NCI-H1436 (cell line): Measurements from ENCODE around the gene MPV17L.
"Not testable (repeated sequence)": the region's sequence is repeated elsewhere in the genome, so short reads cannot be mapped to it uniquely, and the experiment has no call there.

ENCODE experiments used
- DNase-seq: peaks from one replicate; lab custom pipeline; 2025; lab: John Stamatoyannopoulos, UW

MPV17L gene

DNA sequence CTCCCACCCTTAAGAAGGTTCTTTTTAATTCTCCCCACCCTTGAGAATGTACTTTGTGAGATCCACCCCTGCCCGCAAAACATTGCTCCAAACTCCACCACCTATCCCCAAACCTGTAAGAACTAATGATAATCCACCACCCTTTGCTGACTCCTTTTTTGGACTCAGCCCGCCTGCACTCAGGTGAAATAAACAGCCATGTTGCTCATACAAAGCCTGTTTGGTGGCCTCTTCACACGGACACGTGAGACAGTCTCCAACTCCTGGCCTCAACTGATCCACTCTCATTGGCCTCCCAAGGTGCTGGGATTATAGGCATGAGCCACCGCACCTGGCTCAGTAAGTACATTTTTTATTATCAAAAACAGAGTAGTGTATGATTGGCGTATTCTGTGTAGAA, 13.9 kb downstream of the MPV17L start:
- not testable (repeated sequence) for DNase-seq

DNA sequence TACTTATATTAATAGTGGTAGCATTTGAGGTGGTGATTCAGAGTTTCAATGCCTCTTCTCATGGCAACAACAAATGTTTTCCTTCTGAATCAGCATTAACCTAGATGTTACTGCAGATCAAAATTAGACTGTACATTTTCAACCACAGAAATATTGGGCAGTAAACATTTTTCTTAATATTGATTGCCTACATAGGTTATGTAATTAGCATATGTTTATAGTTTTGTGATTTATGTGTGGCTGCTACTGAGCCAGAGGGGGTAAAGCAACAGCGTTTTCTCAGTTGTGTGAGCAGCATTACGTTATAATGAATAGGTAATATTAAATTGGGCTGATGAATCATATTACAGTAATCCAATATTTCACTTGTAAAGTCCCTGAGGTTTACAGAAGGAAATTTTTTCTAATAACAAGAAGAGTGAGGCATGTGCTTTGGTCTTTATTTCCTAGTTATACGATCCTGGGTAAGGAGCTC, 20.0 kb downstream of the MPV17L start:
- no peak for DNase-seq

DNA sequence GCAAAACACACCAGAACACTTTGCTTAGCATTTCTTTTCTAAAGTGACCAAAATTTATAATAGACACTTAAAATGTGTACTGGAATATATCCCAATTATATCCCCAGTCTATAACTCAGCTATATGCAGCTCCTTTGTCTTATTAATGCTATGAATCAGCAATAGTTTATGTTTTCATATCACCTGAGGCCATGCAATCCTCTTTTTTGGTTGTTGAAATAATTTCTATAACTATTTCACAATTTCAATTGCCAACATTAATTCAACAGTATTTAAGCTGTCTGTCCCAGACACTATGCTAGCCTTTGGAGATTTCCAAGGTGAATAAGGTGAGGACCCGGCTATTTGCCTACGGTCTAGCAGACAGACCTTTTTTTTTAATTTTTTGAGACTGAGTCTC, 21.6 kb downstream of the MPV17L start:
- DNase-seq: no peak

GRCh38 chr16:15418206-15418605, 22.7 kb downstream of the MPV17L start:
- no peak for DNase-seq

- not testable (repeated sequence) for DNase-seq
Observed at GRCh38 chr16:15421696-15422095, 26.1 kb downstream of the MPV17L start.

DNA sequence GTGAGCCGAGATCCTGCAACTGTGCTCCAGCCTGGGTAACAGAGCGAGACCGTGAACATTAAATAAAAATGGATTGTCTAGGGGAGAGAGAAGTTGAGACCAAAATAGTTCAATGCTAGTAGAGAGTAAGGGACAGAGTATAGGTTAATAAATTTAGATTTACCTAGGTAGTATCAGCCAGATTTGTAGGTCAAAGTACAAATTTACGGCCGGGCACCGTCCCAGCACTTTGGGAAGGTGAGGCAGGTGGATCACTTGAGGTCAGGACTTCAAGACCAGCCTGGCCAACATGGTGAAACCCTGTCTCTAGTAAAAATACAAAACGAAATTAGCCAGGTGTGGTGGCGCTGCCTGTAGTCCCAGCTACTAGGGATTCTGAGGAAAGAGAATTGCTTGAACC, 26.7 kb downstream of the MPV17L start:
- no peak for DNase-seq

DNA sequence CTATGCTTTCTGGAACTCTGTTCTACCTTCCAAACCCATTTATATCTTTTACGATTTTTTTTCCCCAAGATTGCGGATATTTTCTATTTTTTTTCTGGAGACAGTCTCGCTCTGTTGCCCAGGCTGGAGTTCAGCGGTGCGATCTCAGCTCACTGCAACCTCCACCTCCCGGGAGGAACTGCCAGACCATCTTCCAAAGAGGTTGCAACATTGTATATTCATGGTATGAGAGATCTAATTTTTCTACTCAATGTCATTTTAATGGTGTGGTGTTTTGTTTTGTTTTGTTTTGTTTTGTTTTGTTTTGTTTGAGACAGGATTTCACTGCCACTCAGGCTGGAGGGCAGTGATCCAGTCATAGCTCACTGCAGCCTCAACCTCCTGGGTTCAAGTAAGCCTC, 30.3 kb downstream of the MPV17L start:
- no peak for DNase-seq

GRCh38 chr16:15426796-15427195, 31.2 kb downstream of the MPV17L start:
- no peak for DNase-seq

DNA sequence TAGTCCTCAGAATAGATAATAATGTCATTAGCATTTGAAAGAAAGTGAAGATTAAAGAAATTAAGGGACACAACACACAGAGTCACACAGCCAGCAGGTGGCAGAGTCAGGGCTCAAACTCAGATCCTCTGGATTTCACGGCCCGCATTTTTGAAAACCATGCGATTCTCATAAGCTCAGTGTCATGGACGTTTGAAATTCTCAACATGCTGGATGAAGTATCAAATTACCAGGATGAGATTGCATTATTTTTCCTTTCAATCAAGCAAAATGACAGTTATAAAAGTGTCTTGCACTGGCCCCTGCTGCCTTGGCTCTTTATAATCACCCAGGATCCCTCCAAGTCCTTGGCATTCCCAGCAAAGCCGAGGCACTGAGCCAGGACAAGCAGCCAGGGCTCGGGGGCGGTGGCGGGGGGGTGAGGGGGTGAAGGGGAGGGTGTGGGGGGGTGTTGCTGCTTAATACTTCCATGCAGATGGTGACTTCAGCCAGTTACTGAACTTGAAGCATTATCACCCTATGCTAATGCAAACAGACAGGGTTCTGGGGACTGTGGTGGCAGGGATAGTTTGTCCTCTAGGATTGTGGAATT, 32.2 kb downstream of the MPV17L start:
- DNase-seq: peak; percentile 9

DNA sequence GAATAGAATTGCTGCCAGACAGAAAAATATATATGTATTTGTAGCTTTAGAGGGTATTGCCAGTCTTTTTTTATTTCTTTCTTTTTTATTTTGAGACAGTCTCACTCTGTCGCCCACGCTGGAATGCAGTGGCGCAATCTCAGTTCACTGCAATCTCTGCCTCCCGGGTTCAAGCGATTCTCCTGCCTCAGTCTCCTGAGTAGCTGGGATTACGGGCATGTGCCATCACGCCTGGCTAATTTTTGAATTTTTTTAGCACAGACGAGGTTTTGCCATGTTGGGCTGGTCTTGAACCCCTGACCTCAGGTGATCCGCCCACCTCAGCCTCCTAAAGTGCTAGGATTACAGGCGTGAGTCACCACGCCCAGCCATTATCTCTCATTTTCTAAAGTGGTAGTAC, 35.3 kb downstream of the MPV17L start:
- not testable (repeated sequence) for DNase-seq

- DNase-seq: no peak
Observed at GRCh38 chr16:15434079-15434424, 38.5 kb downstream of the MPV17L start.

DNA sequence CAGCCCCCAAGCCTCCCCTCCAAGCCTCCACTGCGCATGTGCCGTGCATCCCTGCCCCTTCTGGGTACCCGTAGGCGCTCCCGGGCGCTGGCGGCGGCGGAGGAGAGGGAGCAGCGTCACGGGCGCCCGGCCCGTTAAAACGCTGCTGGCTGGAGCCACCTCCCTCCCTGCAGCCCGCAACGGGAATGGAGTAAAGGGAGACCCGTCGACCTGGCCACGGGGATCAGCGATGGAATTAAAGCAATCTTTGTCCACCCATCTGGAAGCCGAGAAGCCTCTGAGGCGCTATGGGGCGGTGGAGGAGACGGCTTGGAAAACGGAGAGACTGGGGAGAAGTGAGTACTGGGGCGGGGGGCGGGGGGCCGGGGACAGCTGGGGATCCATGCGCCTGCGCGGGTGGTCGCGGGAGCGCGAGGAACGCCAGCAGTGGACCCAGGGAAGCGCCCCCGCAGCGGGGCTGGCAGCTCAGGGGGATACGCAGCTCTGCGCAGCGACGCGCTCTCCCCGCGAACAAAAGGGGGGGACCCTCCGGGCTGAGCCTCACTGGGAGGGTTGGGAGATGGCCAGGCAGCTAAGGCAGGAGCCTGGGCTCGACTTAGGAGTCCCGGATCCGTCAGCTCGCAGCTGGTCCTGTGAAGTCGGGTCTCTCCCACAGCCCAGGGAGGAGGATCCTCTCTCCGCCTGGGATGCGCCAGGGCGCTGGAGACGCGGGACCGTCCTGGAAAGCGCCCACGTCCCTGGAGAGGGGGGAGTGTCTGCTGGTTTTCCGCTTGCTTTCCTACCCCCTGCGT, 39.1 kb downstream of the MPV17L start, which contains the start of gene BMERB1:
TSS of gene BMERB1 (plus strand) at position 164 of the 791 bp plus-strand sequence. CDS start at position 230, 66 bp downstream.
- peak; percentile 81 for DNase-seq

- DNase-seq: no peak
Observed at GRCh38 chr16:15435216-15435864, 39.8 kb downstream of the MPV17L start.

- DNase-seq: no peak
Observed at GRCh38 chr16:15439102-15439501, 43.5 kb downstream of the MPV17L start.

- no peak for DNase-seq
Observed at GRCh38 chr16:15439521-15439920, 44.0 kb downstream of the MPV17L start.

GRCh38 chr16:15440852-15441251, 45.3 kb downstream of the MPV17L start:
- DNase-seq: no peak

GRCh38 chr16:15442140-15442539, 46.6 kb downstream of the MPV17L start:
- not testable (repeated sequence) for DNase-seq

DNA sequence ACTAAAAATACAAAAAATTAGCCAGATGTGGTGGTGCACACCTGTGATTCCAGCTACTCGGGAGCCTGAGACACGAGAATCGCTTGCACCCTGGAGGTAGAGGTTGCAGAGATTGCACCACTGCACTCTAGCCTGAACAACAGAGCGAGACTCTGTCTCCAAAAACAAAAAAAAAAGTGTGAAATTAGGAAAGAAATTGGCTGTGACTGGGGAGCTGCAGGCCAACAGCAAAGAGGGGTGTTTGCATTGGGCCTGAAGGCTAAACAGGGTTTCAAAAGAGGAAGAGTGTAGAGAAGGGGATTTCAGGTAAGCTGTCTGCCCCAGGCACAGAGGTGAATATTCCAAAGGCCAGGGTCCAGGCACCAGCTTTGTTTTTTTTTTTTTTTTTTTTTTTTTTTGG, 48.2 kb downstream of the MPV17L start:
- no peak for DNase-seq

- no peak for DNase-seq
Observed at GRCh38 chr16:15444264-15444663, 48.7 kb downstream of the MPV17L start.

DNA sequence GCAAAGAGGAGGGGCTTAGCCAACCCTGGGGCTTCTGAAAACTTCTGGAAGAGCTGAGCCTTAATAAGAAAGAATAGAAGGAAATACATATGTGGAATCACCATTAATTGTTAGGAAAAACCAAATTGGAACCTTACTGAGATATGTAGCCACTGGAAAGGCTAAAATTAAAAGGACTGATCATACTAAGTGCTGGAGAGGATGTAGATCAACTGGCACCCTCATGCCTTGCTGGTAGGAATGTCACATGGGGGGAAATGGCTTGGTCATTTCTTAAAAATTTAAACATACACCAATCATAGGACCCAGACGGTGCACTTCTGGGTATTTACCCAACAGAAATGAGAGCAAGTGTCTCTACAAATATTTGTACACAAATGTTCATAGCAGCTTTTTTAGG, 49.9 kb downstream of the MPV17L start:
- DNase-seq: no peak

DNA sequence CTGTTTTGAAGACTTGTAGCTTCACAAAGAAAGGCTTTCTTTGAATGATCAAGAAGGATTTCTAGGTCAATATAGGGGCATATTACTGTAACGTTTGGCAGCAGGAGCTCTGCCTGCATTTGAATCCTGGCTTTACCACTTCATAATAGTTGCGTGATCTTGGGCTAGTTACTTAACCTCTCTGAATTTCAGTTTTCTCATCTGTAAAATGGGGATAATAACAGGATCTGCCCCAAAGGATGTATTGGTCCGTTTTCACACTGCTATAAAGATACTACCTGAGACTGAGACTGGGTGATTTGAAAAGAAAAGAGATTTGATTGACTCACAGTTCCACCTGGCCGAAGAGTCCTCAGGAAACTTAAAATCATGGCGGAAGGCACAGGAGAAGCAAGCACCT, 51.3 kb downstream of the MPV17L start:
- no peak for DNase-seq

DNA sequence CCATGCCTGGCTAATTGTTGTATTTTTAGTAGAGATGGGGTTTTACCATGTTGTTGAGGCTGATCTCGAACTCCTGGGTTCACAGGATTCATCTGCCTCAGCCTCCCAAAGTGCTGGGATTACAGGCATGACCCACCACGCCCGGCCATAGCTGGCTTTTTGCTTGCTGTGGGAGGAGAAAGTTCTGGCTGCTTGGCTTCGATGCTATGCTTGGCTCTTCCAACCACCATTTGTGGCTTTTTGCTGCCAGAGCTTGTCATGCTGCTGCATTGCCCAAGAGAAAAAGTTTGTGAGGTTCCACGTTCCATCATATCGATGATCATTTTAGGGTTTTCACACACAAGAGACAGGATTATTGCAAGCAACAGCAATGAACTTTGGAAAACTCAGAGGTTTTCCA, 55.1 kb downstream of the MPV17L start:
- DNase-seq: no peak

DNA sequence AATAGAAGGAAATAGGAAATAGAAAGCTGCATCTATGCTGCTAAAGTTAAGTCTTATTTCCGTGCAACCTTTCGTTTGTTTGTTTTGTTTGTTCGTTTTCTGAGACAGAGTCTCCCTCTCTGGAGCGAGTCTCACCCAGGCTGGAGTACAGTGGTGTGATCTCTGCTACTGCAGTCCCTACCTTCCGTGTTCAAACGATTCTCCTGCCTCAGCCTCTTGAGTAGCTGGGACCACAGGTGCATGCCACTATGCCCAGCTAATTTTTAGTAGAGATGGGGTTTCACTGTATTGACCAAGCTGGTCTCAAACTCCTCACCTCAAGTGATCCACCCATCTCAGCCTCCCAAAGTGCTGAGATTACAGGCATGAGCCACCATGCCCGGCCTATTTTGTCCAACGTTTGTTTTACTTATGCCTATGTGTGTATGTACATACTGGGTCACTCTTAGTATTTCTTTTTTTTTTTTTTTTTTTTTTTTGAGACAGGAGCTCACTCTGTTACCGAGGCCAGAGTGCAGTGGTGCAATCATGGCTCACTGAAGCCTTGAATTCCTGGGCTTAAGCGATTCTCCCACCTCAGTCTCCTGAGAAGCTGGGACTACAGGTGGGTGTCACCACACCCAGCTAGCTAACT, 55.7 kb downstream of the MPV17L start:
- no peak for DNase-seq
